Hematopoietic multipotent progenitor cell (in vitro differentiated cells): ENCODE measurements around the gene YWHAG. TPM values are rescaled to one million over a fixed set of nuclear protein-coding genes. Genes with fewer than 3 reads are reported as not detected.
A peak's percentile ranks its signal among the peaks of the same experiment; 100 is the strongest.
"Not testable (repeated sequence)": the region's sequence is repeated elsewhere in the genome, so short reads cannot be mapped to it uniquely, and the experiment has no call there.

Experiments used
- DNase-seq, 3 donors: peaks; one replicate each; pipeline ENCODE4 v3.0.0-alpha.2; 2011 to 2015; ENCODE audit warnings: low read depth in 2 of 3, low spot score in 2 of 3
- total RNA-seq: library from RNA; depleted of rRNA; stranded (reverse); fragments of >200 nt; gene quantifications from one replicate; pipeline ENCODE4 v1.2.3, GENCODE V29; 2012

Gene YWHAG
- total RNA-seq, 1 donor = 45.2 TPM

DNA sequence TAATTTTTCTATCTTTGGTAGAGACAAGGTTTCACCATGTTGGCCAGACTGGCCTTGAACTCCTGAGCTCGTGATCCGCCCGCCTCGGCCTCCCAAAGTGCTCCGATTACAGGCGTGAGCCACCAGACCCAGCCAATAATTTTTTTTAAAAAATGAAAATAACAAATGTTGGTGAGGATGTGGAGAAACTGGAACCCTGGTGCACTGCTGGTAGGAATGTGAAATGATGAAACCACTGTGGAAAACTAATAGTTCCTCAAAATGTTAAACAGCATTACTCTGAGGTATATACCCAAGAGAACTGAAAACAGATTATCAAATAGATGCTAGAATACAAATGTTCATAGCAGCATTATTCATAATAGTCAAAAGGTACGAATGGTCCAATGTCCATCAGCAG, 23.0 kb upstream of the YWHAG start:
- no peak for DNase-seq

- no peak for DNase-seq
Observed at GRCh38 chr7:76380623-76380966, 21.8 kb upstream of the YWHAG start.

GRCh38 chr7:76377186-76377918, 18.6 kb upstream of the YWHAG start:
- DNase-seq = no peak

DNA sequence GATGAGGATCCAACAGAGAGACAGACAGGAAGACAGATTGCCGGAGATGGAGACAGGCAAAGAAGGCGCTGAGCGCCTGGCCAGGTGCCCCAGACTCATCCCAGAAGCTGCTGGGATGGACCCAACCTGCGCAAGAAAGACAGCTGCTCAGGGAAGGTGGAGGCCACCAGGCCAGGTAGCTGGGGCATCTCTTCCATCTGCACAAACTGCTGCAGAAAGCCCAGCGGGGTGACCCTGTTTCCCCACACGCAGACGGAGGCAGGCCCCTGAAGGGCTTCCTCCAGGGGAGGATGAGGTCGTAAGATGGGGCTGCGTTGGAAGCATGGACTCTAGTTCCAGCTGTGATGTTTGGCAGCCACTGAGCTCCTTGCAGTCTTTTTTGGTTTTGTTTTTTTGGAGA, 16.5 kb upstream of the YWHAG start:
- DNase-seq = no peak

DNA sequence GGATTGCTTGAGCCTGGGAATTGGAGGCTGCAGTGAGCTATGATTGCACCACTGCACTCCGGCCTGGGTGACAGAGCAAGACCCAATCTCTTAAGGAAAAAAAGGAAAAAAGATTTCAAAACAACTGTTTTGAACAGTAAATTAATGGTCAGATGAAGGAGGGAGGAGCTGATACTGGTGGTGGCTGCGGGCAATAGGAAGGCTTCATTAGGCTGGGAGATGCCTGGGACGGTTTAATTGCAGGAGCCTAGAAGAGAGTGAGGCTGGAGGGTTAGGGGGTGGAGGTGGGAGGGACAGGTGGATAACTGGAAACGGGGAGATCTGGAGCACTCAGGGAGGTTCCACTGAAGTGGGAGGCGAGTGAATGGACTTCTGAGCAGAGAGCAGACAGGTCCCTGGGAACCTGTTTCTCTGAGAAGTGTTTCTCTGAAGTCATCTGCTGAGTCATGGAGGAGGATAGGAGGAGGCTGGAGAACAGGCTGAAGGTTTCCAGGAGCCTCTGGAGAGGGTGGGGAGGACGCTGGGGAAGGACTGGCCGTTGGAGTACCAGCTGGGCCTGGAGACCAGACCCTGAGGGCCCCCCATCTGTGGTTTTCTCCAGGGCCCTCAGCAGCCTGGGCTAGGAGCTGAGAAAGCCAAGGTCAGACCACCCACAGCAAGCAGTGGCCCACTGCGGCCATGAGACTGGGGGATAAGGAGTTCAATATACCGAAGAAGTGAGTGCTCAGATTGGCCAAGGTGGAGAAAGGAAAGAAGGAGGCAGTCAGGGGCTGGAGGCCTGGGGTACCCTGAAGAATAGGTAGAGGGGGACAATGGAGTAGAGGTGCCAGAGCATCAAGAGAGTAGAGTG, 14.4 kb upstream of the YWHAG start:
- DNase-seq = peak in 1 of 3 donors; percentile 42

- no peak for DNase-seq
Observed at GRCh38 chr7:76371396-76371795, 12.6 kb upstream of the YWHAG start.

DNA sequence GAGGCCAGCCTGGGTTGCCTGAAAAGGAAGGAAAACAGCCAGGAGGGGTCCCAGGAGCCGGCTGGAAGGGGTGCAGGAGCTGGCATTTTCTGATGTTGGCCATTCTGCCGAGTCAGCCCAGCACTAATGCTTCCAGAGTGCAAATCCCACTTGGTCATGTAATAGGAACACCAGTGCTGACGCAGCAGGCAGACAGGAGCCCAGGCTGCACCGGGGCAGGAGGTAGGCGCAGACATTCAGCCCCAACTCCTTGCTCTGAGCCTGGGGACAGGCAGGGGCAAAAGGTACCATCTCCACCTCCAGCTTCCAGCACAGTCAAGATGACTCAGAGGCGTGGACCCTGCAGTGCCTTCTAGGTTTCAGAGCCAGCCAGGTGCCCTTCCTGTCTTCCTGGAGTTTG, 10.2 kb upstream of the YWHAG start:
- DNase-seq = no peak

GRCh38 chr7:76368190-76368589, 9.4 kb upstream of the YWHAG start:
- DNase-seq = no peak

DNA sequence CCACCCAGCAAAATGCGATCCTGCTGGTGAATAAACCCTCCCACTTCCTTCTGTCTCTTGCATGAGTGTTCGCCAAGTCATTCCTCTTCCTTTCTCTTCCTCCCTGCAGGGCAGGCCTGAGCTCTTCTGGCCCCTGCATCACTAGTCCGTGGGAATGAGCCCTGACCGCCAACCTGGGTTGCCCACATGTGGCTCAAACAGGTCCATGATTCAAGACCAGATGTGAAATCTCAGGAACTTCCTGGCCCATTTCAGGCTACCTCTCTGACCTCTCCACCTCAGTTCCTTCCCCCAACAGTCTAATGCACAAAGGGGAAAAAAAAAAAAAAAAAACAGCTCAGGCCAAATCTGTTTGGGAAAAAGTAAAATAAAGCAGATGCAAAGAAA, 5.4 kb upstream of the YWHAG start:
- peak in 1 of 3 donors; percentile 29 for DNase-seq

DNA sequence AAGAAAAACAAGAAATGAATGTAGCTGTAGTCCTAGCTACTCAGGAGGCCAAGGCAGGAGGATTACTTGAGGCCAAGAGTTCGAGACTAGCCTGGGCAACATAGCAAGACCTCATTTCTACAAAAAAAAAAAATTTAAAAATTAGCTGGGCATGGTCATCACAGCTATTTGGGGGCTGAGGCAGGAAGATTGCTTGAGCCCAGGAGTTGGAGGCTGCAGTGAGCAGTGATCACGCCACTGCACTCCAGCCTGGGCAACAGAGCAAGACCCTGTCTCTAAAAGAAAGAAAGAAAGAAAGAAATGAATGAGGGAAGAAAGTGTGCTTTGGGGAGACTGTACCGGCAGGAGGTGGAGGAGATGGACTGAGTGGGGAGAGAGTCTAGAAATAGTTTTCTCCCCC, 5.0 kb upstream of the YWHAG start:
- DNase-seq = not testable (repeated sequence)

DNA sequence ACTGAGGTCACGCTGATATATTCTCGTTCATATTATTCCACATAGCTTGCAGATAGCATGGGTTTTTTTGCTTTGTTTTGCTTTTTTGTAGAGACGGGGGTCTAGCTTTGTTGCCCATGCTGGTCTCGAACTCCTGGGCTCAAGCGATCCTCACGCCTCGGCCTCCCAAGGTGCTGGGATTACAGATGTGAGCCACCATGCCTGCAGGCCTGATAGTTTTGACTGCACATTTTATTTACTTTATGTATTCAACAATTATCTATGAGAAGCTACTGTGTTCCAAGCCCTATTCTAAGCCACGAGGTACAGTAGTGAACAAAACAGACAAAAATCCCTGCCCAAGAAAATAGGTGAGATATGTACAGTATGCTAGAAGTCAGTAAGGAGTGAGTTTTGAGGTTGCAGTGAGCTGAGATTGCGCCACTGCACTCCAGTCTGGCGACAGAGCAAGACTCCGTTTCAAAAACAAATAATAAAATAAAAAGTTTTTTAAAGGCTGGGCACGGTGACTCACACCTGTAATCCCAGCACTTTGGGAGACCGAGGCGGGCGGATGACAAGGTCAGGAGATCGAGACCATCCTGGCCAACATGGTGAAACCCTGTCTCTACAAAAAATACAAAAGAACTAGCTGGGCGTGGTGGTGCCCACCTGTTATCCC, 1.3 kb upstream of the YWHAG start:
- DNase-seq = no peak

- peak; percentile 95 to 99 (median 98) for DNase-seq
Observed at GRCh38 chr7:76359111-76359977, 553 bp upstream of the YWHAG start.

- peak in 2 of 3 donors; percentile 70 to 81 for DNase-seq
Observed at GRCh38 chr7:76358011-76358480, 745 bp downstream of the YWHAG start.

- DNase-seq = no peak
Observed at GRCh38 chr7:76357475-76358010, 1.2 kb downstream of the YWHAG start.

GRCh38 chr7:76356823-76357222, 2.0 kb downstream of the YWHAG start:
- peak in 2 of 3 donors; percentile 29 to 55 for DNase-seq

GRCh38 chr7:76356115-76356514, 2.7 kb downstream of the YWHAG start:
- DNase-seq = no peak

GRCh38 chr7:76354981-76355730, 3.6 kb downstream of the YWHAG start:
- no peak for DNase-seq

- DNase-seq = no peak
Observed at GRCh38 chr7:76354516-76354915, 4.3 kb downstream of the YWHAG start.

DNA sequence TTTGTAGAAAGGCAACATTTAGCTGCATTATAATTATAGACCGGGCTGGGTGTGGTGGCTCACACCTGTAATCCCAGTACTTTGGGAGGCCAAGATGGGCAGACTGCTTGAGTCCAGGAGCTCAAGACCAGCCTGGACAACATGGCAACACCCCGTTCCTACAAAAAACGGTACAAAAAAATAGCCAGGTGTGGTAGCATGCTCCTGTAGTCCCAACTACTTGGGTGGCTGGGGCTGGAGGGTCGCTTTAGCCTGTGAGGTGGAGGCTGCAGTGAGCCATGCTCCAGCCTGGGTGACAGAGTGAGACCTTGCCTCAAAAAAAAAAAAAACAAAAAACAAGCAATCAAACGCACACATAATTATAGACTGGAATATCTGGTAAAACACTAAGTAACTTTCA, 5.0 kb downstream of the YWHAG start:
- DNase-seq = no peak

- DNase-seq = no peak
Observed at GRCh38 chr7:76352193-76352592, 6.6 kb downstream of the YWHAG start.
